AG08396 (cell line): Measurements from ENCODE around the gene LRRC14B.
A peak's percentile ranks its signal among the peaks of the same experiment; 100 is the strongest.
"Not testable (repeated sequence)": the region's sequence is repeated elsewhere in the genome, so short reads cannot be mapped to it uniquely, and the experiment has no call there.

Experiments used
- DNase-seq: peaks from one replicate; pipeline ENCODE4 v3.0.0; 2012; ENCODE audit warnings: low spot score, mixed read lengths

Gene LRRC14B

DNA sequence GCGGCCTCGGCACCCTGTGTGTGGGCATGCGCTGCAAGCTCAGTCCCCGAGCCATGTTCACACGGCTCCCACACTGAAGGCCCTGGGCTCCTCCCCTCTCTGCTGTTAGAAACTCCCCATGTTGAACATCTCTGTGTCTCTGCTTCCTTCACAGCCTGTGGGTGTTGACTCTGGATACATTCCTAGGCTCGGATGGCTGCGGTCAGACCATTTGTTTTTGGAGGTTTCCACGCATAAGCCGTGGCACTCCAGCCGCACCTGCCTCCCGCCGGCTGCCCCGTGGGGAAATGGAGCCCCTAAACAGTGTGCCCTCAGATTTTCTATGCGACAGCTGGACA, 31.2 kb upstream of the LRRC14B start:
- no peak for DNase-seq

DNA sequence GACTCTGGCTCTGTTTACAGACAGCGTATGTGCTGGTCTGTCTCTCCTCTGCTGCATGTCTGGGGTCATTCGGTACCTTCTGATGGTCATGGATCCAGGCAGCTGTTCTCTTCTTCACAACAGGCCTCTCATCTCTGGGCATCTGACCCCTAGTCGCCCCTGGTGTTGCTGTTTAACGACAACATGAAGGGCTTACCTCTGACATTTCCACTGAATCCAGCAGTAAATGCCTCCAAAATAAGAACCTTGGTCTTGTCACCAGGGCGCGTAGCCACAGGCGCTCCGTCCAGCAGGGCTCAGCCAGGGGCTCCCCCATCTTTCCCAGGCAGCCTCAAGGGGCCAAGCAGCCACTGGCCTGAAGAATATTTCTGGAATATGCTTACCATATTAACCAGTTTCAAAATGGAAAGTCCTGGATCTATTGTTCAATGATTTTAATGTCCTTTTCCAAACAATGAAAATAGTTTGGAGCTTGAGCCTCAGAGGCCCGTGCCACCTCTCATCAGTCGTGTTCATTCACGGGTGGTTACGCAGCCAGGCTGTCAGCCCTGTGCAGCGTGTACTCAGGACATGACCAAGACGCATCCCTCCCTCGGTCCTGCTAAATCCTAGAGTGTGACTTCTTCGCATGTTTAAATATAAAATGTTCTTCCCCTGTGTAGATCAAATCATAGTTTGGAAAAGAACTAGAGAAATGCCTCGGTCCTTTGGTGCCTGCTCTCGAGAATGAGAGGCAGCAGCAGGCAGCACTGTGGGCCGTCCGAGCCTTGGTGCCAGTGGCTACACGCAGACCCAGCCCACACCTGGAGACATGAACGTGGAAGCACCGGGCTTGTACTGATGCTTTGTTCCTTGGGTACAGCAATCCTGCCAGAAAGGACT, 30.1 kb upstream of the LRRC14B start:
- DNase-seq, result no peak

DNA sequence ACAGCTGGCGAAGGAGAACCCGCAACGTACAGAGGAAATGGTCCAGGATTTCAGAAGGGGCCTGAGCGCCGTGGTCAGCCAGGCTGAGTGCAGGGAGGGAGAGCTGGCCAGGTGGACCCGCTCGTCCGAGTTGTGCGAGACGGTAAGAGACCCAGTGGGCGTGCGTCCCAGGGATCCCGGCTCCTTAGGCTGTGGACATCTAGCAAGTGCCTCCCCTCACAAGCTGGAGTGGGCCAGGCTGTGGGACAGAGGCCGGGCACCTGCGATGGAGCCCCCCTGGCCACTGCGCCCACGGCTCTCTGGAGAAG, 29.5 kb upstream of the LRRC14B start:
- DNase-seq, result no peak

DNA sequence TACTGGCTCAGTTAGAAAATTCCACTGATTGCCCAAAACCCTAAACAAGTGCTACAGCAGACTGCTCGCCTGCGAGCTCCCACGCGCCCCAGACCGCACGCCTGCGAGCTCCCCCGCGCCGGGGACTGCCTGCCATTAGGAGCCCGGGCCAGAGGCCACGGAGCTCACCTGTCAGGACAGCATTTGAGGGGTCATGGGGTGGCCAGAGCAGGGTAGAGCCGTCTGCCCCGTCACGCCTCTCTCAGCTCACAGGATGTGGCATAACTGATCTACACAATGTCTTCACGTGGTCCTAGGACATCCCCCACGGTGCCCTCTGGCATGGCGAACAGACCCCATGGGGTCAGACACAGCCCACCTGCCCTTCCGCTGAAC, 29.1 kb upstream of the LRRC14B start:
- no peak for DNase-seq

DNA sequence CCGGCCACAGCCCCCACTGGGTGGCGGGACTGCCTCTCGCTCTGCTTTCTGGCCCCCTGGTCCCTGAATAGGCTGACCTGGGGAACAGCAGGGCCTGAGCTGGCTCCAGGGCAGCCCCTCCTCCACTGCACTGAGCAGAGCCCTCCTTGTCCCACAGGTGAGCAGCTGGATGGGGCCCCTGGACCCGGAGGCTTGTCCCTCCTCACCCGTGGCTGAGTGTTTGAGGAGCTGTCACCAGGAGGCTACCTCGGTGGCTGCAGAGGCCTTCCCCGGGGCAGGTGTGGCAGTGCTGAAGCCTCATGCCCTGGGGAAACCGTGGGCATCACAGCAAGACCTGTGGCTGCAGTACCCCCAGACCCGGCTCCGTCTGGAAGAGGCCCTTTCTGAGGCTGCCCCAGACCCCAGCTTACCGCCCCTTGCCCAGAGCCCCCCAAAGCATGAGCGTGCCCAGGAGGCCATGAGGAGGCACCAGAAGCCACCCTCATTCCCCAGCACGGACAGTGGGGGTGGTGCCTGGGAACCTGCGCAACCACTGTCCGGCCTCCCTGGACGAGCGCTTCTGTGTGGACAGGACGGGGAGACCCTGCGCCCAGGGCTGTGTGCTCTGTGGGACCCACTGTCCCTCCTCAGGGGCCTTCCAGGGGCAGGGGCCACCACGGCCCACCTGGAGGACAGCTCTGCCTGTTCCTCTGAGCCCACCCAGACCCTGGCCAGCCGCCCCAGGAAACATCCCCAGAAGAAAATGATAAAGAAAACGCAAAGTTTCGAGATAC, 28.5 kb upstream of the LRRC14B start:
- no peak for DNase-seq

DNA sequence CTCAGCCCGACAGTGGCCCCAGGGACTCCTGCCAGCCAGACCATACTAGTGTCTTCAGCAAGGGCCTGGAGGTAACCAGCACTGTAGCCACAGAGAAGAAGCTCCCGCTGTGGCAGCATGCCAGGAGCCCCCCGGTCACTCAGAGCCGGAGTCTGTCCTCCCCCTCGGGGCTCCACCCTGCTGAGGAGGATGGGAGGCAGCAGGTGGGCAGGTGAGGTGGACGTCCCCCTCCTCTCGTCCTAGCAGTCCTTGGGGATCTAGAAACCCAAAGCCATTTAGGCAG, 28.0 kb upstream of the LRRC14B start:
- DNase-seq, result no peak

DNA sequence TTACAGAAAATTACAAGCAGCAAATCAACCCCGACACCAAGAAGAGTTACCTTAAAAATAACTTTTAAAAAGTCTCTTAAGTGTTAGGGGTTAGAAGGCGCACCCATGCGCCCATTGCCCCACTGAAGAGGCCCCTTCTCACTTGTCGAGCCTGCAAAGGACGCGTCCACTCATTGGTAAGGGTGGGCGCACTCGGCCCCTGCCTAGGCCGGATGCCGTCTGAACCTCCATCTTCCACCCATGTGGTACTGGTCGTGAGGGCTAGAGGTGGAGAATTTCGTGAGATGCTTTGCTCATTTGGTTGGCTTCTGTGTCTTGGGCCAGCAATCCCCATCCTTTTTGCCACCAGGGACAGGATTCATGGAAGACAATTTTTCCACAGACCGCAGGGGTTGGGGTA, 27.5 kb upstream of the LRRC14B start:
- no peak for DNase-seq

DNA sequence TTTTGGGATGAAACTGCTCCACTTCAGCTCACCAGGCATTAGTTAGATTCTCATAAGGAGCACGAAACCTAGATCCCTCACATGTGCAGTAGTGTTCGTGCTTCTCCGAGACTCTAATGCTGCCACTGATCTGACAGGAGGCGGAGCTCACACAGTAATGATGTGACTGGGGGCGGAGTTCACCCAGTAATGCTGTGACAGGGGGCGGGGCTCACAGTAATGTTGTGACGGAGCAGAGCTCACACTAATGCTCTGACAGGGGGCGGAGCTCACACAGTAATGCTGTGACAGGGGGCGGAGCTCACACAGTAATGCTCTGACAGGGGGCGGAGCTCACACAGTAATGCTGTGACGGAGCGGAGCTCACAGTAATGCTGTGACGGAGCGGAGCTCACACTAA, 27.1 kb upstream of the LRRC14B start:
- DNase-seq, result no peak

DNA sequence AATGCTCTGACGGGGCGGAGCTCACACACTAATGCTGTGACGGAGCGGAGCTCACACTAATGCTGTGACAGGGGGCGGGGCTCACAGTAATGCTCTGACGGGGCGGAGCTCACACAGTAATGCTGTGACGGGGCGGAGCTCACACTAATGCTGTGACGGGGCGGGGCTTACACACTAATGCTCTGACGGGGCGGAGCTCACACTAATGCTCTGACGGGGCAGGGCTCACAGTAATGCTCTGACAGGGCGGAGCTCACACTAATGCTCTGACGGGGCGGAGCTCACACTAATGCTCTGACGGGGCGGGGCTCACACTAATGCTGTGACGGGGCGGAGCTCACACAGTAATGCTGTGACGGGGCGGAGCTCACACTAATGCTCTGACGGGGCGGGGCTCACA, 26.5 kb upstream of the LRRC14B start:
- not testable (repeated sequence) for DNase-seq

DNA sequence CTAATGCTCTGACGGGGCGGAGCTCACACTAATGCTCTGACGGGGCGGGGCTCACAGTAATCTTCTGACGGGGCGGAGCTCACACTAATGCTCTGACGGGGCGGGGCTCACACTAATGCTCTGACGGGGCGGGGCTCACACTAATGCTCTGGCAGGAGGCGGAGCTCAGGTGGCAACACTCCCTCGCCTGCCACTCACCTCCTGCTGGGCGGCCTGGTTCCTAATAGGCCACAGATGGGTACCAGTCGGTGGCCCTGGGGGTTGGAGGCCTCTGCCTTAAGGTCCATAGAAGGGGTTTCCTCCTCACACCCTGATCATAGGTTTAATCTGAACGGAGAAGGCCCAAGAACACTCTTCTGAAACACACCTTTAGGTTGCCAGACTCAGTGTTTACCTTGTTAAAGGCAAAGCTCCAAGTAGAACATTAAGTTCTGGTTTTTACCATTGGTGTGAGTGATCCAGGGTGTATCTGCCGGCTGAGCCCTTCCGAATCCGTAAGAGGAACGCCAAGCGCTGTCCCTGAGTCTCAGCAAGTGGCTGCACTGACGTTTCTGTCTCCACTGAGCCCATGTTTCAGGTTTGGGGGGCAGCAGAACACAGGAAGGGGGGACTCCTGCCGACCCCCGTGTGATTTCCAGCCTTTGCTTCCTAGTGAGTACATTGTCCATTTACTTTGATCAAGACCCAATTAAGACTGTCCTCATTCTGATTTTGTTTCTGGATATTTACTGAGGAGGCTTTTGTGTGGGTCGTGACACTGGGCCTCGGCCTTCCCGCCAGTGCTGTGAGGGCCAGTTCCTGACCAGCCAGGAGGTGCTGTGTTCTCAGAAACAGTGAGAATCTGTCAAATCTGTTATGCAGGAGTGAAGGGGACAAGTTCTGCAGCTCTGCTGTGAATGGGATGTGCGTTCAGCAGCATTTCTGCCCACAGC, 24.6 kb upstream of the LRRC14B start:
- no peak for DNase-seq

DNA sequence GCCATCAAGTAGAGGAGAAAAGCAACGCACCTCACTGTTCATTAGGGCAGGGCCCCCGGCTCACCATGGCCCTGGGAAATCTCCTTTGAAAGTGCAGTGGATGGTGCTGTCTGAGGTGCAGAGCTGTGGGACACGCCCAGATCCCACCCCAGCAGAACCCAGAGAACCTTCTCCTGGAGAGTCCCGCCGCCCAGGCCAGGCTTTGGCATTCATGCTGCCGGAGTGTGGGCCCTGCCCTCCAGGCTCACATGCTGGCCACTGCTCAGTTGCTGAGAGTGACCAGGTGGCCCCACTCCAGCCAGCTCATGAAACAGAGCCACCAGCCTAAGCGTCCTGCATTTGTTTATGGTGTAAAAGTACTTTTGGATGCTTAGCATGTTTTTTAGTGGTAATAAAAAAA, 23.8 kb upstream of the LRRC14B start:
- no peak for DNase-seq

DNA sequence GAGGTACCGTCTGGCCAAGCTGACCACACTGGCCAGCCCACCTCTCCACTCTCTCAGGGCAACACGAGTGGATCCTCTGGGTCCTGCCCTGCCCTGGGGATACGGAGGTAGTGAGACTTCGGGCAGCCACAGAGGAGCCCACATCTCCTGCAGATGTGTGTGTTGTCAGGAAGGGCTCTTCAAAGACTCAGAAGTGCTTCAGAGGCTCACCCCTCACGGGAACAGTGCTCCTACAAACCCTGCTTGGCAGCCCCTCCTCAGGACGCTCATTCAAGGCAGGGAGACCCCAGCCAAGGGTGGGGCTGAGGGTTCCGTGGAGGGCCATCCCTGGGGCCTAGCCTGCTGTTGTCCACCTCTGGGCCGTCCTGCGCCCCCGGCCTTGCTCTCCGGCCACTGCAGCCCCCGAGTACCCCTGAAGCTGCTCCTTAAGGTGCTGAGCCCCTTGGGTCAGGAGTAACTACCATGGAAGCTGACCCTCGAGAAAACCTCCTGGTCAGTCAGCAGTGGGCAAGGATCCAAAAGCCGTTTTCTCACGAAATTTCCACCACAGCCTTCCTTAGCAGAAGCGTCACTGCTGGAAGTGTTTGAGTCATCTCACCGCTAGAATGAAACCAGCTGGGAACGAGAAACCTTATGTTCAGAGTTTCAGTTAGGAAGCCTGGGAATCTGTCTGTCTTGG, 23.2 kb upstream of the LRRC14B start:
- peak; percentile 93 for DNase-seq

DNA sequence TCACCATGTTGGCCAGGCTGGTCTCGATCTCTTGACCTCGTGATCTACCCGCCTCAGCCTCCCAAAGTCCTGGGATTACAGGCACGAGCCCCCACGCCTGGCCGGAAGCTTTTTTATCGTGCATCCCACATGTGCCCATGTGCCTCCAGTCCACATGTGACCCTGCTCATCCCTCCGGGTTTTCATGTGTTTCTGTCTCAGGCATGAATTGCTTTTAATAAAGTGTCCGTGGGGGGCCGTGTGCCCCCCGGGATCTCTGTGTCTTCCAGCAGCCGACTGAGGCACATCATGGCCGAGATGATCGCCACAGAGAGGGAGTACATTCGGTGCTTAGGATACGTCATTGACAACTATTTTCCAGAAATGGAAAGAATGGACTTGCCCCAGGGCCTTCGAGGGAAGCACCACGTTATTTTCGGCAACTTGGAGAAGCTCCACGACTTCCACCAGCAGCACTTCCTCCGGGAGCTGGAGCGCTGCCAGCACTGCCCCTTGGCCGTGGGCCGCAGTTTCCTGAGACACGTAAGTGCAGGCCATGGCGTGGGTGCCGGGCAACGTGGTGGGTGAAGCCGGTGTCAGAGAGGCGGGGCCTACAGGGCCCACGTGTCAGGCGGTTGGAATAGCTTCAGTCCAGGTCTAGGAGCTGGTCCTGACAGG, 22.1 kb upstream of the LRRC14B start:
- no peak for DNase-seq

DNA sequence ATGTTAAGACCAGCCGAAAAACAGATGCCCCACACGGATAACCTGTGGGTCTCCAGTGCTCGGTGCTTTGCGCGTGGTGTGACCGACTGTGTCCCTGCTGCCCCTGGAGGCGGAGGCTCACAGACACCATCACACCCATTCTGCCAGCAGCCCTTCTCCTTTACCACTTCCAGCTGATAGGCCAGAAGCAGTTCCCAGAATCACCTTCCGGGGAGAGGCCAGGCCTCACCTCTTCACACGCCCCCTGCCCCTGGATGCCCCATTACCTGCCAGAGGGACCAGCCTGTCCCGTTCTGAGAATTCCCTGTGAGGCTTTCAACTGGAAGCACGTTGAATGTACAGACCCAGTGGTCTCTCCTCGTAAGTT, 21.6 kb upstream of the LRRC14B start:
- no peak for DNase-seq

DNA sequence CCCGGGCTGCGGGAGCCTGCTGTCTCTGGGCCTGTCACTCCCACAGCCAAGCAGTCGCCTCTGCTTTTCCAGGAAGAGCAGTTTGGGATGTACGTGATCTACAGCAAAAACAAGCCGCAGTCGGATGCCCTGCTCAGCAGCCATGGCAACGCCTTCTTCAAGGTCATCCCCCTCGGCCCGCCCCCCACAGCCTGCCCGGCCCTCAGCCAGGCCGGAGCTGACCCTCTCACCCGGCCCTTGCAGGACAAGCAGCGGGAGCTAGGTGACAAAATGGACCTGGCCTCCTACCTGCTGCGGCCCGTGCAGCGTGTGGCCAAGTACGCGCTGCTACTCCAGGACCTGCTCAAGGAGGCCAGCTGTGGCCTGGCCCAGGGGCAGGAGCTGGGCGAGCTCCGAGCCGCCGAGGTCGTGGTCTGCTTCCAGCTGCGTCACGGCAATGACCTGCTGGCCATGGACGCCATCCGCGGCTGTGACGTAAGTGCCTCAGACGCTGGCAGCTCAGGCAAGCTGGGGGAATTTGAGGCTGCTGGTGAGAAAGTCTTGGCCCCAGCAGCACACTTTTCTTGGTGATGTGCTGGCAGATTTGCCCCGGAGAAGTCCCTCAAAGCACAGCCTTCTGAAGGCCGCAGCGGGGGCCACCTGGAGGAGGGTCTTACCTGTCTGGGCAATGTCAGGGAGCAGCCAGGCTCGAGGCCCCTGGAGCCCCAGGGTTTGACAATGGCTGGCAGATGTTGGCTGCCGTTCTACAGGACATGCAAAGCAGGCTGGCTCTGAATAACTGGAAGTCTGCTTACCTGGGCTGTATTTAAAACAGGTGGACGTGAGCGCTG, 20.1 kb upstream of the LRRC14B start:
- DNase-seq, result no peak

DNA sequence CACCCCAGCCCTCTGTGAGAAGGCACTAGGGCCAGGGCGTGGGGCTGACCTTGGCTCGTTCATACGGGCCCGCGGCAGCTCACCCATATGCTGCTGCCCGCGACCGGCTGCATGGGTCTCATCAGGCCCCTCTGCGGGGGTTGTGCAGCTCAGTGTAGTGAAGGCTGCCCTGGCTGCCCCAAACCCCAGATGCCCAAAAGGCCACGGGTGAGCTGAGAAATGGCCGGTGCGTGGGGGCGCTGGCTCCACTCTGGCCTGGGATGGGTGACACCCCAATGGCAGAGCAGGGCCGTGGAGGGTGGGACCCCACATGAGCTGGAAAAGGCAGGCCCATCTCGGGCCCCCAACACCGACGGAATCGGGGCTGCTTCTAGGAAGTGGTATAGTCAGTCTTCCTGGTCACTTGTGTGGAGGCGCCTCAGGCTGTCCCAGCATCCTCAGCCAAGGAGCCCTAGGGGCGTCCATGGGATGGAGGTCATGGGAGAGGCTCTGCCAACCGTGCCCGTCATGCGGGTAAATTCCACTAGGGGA, 19.4 kb upstream of the LRRC14B start:
- DNase-seq, result no peak

DNA sequence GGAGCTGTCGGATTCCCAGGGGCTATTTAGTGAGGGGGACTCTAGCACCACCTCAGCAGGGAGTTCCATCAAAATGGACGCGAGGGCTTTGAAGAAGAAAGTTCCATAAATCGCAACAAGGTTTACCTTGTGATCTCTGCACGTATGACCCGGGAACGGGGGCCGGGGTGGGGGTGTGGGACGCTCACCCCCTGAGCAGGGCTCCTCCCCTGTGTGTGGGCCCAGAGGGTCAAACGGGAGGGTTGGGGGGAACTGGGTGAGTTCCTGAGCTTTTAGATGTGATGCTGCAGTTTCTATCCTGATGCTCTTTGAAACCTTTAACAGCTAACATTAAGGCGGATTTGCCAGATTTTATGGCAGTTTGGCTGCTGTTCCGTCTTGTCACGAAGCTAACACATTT, 18.9 kb upstream of the LRRC14B start:
- DNase-seq, result no peak

DNA sequence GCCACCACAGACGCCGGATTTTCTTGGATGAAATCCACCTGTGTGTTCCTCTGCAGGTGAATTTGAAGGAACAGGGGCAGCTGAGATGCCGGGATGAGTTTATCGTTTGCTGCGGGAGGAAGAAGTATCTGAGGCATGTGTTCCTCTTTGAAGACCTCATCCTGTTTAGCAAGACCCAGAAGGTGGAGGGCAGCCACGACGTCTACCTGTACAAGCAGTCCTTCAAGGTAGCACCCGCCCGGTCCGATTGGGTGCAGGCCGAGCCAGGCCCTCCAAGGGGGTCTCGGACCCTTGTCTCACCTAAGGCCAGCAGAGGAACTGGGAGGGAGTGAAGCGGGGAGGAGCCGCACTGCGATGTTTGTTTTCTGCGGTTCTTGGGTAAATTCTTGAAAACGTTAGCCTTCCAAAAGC, 18.4 kb upstream of the LRRC14B start:
- no peak for DNase-seq

DNA sequence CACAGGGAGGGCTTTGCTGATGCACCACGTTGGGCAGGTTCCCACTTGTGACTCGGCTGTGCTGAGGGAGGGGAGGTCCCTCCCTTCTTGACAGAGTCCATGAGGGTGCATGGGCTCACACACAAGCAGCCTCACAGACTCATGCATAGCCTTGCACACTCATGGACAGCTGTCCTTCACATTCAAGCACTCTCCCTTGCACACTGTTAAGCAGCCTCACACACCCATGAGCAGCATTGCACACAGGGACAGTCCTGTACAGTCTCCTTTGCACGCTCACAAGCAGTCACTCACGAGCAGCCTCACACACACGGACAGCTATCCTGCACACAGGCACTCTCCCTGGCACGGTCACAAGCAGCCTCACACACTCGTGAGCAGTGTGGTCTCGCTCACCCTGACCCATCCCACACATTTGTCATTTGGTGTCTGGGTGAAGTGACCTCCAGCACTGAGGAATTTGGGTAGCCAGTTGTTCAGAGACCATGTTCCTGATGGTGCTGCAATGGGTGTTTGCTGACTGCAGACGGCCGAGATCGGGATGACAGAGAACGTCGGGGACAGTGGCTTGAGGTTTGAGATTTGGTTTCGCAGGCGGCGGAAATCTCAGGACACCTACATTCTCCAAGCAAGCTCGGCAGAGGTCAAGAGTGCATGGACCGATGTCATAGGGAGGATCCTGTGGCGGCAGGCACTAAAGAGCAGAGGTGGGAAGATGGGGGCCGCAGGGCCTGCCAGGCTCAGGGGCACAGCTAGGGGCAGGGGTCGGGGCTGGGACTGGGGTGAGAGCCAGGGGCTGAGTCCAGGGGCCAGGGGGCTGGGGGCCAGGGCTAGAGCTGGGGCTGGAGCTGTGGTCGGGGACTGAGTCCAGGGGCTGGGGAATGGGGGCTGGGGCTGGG, 17.7 kb upstream of the LRRC14B start:
- no peak for DNase-seq

DNA sequence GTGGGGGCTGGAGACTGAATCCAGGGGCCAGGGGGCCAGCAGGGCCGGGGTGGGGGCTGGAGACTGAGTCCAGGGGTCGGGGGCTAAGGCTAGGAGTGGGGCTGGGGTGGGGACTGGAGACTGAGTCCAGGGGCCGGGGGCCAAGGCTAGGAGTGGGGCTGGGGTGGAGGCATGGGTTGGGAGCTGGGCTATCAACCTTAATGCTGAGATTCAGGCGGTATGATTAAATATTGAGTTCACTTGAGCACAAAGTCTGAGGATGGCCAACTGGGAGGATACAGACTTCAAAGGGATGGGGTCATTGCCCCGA, 17.0 kb upstream of the LRRC14B start:
- DNase-seq, result no peak
